K562 (cell line): ENCODE measurements around the gene MAPRE2. TPM values are rescaled to one million over a fixed set of nuclear protein-coding genes. Genes with fewer than 3 reads are reported as not detected.

Source experiments
- ATF7 ChIP-seq: fragments of 450-650 bp; IDR thresholded peaks from 2 replicates; pipeline ENCODE4 v1.7.1; 2014; ENCODE audit warnings: mild to moderate bottlenecking, moderate library complexity
- DDX20 ChIP-seq: fragments of 450-650 bp; IDR thresholded peaks from 2 replicates; pipeline ENCODE4 v1.6.1; 2016; ENCODE audit warnings: missing genetic modification characterization, low read depth, mild to moderate bottlenecking, missing compliant biosample characterization, moderate library complexity
- GTF2A2 ChIP-seq: IDR thresholded peaks from 2 replicates; pipeline ENCODE4 v1.6.1; 2016; ENCODE audit warnings: mild to moderate bottlenecking, missing genetic modification characterization, missing compliant biosample characterization
- NFATC3 ChIP-seq: fragments of 450-650 bp; IDR thresholded peaks from 2 replicates; pipeline ENCODE4 v1.6.1; 2017; ENCODE audit warnings: mild to moderate bottlenecking
- NONO ChIP-seq, 2 experiments: fragments of 200-400 bp in 1 of 2; fragments of 450-650 bp in 1 of 2; formaldehyde crosslinking in 1 of 2; IDR thresholded peaks; 2 replicates each; pipeline ENCODE4 v1.6.1; 2017; ENCODE audit warnings: low read depth in 2 of 2, mild to moderate bottlenecking in 2 of 2, moderate library complexity in 2 of 2, low read length in 1 of 2
- TRIM28 ChIP-seq: fragments of 450-650 bp; IDR thresholded peaks from 2 replicates; pipeline ENCODE4 v1.6.1; 2017
- polyA plus RNA-seq, 8 experiments: library from polyadenylated mRNA; depleted of rRNA in 4 of 8; stranded (reverse) in 5 of 8; unstranded in 3 of 8; fragments of >200 nt; fragmentation: Nextera tagmentation in 2 of 8; fragmentation: Illumina TruSeq in 1 of 8; extraction: Ambion mirVana in 2 of 8; extraction: Trizol in 1 of 8; gene quantifications; 2 replicates each; pipeline versions ENCODE4 v1.2.1 to v1.2.3, GENCODE V29; 2011 to 2014; ENCODE audit warnings: inconsistent platforms in 1 of 8, missing spikeins in 1 of 8
- total RNA-seq, 7 experiments: library from RNA; depleted of rRNA in 6 of 7; stranded (reverse); fragments of >200 nt in 6 of 7; fragmentation: Illumina TruSeq in 2 of 7; extraction: Trizol in 2 of 7; gene quantifications; 2 replicates each; pipeline versions ENCODE4 v1.2.1 to v1.2.3, GENCODE V29; 2011 to 2021; ENCODE audit warnings: low replicate concordance in 1 of 7
- TF ChIP-seq, protein P1 (sequence below): fragments of 450-650 bp; IDR thresholded peaks from 2 replicates; pipeline ENCODE4 v1.6.1; 2014; ENCODE audit warnings: low read depth, mild to moderate bottlenecking, moderate library complexity, borderline replicate concordance
- TF ChIP-seq, protein P2 (sequence below): fragments of 450-650 bp; conservative IDR thresholded peaks from 2 replicates; pipeline ENCODE4 v1.6.1; 2016; ENCODE audit warnings: missing genetic modification characterization, low read depth, mild to moderate bottlenecking, control low read depth, missing compliant biosample characterization
- TF ChIP-seq, protein P3 (sequence below): fragments of 450-650 bp; IDR thresholded peaks from 2 replicates; pipeline ENCODE4 v1.6.1; 2018; ENCODE audit warnings: mild to moderate bottlenecking, low read depth; ENCODE audit not compliant: partially characterized antibody

Gene MAPRE2
- total and polyA plus RNA-seq, 9 of the 15 experiments (the other 6 are each of a cell fraction or from before 2014, with no cell fraction given): 32.3 to 70.7 (median 40.7) TPM

GRCh38 chr18:35121038-35121437 is 79.8 kb downstream of the MAPRE2 start (continued):
- TF ChIP-seq TRIM28: no peak
- TF ChIP-seq, protein P1, sequence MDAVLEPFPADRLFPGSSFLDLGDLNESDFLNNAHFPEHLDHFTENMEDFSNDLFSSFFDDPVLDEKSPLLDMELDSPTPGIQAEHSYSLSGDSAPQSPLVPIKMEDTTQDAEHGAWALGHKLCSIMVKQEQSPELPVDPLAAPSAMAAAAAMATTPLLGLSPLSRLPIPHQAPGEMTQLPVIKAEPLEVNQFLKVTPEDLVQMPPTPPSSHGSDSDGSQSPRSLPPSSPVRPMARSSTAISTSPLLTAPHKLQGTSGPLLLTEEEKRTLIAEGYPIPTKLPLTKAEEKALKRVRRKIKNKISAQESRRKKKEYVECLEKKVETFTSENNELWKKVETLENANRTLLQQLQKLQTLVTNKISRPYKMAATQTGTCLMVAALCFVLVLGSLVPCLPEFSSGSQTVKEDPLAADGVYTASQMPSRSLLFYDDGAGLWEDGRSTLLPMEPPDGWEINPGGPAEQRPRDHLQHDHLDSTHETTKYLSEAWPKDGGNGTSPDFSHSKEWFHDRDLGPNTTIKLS: no peak
- TF ChIP-seq NONO (IDR thresholded peaks at IDR 0.05; ENCODE audit: low read depth in 2 of 2, low read length in 1 of 2): no peak
- no peak for TF ChIP-seq DDX20 (tag)
- TF ChIP-seq, protein P2, sequence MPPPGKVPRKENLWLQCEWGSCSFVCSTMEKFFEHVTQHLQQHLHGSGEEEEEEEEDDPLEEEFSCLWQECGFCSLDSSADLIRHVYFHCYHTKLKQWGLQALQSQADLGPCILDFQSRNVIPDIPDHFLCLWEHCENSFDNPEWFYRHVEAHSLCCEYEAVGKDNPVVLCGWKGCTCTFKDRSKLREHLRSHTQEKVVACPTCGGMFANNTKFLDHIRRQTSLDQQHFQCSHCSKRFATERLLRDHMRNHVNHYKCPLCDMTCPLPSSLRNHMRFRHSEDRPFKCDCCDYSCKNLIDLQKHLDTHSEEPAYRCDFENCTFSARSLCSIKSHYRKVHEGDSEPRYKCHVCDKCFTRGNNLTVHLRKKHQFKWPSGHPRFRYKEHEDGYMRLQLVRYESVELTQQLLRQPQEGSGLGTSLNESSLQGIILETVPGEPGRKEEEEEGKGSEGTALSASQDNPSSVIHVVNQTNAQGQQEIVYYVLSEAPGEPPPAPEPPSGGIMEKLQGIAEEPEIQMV (tag): no peak
- TF ChIP-seq NFATC3: no peak
- no peak for TF ChIP-seq ATF7
- no peak for TF ChIP-seq GTF2A2 (tag)
- TF ChIP-seq, protein P3, sequence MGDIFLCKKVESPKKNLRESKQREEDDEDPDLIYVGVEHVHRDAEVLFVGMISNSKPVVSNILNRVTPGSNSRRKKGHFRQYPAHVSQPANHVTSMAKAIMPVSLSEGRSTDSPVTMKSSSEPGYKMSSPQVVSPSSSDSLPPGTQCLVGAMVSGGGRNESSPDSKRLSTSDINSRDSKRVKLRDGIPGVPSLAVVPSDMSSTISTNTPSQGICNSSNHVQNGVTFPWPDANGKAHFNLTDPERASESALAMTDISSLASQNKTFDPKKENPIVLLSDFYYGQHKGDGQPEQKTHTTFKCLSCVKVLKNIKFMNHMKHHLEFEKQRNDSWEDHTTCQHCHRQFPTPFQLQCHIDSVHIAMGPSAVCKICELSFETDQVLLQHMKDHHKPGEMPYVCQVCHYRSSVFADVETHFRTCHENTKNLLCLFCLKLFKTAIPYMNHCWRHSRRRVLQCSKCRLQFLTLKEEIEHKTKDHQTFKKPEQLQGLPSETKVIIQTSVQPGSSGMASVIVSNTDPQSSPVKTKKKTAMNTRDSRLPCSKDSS: no peak
